GM19099 (cell line): ENCODE results near the gene TMEM134.

Source experiments
- POLR2A ChIP-seq: IDR thresholded peaks from 3 replicates; pipeline ENCODE4 v1.6.1; 2011; ENCODE audit warnings: low read depth; ENCODE audit not compliant: insufficient read length; ENCODE audit errors: extremely low read depth

Gene TMEM134

DNA sequence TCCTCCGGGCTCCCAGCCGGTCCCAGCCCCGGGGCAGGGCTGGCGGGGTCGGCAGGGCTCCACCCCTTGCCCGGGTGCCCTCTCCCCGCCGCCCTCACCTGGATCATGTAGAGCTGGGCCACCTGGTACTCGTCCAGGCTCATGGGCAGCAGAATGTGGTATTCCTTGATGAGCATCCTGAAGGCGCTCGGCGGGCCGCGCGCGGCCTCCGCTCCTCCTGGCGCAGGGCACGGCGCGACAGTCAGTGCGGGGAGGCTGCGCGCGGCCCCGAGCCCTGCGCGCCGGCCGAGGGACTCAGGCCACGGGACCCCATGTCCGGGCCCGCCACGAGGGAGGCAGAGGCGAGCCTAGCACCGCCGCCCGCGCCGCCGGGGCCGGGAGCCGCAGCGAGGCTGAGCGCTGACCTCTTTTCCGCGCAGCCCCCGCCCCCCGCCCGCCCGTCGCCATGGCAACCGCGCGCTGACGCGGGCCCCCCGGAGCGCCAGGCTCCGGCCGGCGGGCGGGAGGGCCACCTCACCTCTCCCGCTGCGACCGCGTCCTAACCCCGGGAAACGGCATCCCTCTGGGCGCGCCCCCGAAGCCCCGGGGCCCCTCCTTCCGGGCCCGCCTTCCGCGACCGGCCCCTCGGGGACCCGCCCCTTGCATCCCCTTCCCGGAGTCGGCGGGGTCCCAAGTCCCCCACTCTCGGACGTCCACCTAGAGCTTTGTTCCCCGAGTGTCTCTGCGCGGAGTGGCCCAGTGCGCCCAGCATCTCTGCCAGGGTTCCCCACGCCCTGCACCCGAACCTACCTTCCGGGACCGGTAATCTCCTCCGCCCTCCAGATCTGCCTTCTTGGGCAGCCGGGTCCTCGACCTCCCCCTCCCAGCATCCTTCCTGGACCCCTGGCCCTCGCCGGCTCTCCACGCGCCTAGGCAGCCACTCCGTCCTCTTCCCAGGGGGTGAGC, 35.2 kb upstream of the TMEM134 start:
- TF ChIP-seq POLR2A, result no peak

DNA sequence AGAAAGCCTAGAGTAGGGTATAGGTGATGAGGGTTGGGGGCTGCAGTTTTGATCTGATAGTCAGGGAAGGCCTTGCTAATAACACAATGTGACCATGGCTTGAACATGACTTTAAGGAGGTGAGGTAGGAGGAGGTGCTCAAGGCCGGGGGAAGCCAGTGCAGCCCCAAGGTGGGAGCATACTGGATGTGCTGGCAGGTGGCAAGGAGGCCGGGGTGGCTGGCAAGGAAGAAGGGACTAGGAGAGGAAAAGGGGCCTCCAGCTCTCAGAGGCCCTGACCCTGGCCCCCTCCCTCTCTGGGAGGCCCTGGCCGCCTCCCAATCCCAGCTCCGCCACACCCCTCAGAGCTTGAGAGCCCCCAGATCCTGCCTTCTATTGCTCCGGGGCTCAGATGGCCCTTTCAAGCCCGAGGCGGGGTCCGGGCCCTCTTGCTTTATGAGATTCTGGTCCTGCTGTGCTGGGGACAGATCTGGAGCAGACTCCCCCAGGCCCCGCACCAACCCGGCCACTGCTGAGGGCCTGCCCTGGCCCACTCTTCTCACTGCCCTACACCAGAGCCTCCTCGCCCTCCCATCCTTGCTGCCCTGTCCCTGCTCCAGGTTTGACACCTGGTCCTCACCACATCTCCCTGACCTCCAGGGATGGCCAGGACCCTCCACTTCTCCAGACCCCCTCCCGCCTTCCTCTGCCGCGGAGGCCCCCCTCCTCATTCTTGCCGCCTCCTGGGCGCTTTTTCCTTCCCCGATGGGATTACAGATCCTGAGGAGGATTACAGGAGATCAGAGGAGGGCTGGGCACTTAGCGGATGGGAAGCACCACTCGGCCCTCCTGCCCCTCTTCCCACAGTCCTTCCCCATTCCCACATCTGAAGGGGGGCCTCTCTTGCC, 34.3 kb upstream of the TMEM134 start:
- no peak for TF ChIP-seq POLR2A

DNA sequence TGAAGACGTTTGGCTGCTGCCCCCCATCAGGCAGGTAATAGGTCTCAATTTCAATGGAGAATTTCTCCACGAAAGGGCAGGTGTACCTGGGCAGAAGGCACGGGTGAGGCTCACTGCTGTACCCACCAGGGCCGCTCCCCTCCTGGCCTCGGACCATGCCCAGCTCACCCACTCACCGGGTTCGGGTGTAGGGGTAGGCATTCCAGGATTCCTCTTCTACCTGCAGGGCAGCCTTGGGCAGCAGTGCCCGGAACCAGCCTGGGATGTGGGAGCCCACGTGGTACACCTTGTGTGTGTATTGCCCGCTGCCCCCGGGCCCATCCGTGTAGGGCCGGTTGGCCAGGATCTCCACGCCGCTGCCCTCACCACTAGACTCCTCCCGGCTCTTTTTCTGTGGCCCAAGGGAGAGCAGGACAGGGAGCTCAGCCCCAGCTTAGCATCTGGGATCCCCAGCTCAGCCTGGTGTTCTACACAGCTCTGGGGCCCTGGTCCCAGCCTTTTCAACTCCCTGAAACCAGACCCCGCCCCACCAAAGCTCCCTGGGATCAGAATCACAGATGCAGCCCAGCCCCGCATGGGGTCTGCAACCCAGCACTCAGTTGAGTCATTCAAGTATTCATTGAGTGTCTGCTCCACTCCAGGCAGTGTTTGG, 33.4 kb upstream of the TMEM134 start:
- no peak for TF ChIP-seq POLR2A

DNA sequence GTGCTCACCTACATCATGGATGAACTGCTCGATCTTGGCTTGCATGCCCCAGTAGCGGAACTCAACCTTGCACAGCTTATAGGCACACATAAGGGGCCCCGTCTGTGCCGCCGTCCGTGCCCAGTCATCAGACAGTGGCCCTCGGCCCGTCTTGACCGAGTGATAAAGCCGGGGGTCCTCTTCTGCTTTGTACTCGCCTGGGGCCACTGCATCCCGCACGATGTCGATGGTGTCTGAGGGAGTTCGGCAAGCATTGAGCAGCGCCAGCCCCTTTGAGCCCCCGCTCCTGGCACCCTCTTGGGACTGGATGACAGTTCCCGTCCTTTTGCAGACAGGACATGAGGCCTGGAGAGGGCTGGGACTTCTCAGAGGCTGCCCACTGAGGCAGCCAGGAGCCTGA, 32.8 kb upstream of the TMEM134 start:
- no peak for TF ChIP-seq POLR2A

DNA sequence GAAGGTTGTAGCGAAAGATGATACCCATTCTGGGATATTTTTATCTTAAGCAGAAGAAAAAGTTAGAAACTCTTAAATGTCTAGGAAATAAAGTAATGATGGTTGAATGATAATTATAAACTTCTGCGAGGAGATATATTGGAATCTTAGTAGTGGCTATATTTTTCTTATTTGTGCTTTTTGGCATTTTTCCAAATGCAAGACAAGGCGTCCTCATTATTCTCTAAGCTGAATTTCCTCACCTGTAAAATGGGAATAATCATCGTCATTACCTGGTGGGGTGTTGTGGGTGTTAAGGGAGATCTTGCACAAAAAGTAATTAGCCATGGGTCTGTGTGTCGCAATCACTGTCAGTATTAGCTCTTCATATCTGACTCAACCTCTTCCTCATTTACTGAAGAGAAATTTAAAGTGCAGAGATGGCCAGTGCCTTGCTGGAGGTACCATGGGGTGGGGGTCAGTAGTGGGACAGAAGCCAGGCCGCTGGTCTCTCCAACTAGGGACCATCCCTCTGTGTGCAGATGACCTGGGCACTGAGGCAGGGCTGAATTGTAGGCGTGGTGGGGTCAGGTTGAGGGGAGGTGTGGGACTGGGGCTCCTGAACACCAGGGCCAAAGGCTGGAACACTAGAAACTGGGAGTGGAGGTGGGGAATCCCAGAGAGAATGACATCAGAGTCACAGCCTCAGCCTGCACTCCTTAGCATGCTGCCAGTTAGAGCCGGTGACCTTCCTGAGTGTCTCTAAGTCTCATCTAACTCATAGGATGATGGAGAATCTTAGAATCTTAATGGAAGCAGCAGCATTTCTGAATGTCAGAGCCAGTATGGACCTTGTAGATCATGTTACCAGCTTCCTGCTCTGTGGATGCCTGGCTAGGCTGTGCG, 32.0 kb upstream of the TMEM134 start:
- TF ChIP-seq POLR2A, result no peak

DNA sequence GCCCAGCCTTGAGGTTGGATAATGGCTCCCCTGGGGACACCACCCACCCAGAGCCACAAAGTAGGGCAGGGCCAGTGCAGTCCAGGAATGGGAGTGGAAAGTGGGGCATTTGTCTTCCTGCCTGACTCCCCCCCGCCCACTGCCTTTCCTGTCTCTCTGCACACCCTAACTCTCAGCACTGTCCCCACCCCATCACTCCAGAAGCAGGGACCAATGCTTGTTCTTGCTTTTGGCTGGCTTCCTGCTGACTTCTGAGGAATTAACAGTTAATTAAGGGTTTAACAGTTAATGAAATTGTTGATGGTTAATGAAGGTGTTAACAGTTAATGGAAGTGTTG, 31.4 kb upstream of the TMEM134 start:
- no peak for TF ChIP-seq POLR2A

DNA sequence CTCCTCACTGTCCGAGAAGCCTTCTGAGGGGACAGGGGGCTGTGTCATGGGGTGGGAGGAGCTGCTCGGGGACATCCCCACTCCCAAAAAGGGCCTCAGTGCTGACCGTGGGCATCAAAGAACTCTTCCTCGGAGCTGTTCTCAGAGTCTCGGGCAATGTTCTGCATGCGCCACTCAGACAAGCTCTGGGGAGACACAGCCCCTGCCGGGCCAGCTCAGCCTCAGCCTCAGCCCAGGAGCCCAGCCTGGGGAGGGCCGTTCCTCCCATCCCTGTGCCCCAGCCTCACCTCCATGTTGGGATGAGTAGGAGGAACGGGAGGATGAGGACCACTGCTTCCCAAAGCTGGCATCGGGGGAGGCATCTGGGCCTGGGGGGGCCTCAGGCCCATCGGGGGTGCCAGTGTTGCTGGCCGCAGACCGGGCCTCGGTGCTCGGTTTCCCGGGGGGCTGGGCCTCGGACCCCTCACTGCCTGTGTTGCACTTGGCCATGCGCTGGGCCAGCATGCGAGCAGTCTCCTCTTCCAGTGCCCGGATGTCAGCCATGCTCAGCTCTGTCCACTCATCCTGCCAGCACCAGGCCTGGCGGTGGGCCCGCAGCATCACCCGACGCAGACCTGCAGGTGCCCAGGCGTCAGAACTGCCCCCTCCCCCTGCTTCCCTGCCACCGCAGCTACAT, 30.9 kb upstream of the TMEM134 start:
- TF ChIP-seq POLR2A, result no peak

DNA sequence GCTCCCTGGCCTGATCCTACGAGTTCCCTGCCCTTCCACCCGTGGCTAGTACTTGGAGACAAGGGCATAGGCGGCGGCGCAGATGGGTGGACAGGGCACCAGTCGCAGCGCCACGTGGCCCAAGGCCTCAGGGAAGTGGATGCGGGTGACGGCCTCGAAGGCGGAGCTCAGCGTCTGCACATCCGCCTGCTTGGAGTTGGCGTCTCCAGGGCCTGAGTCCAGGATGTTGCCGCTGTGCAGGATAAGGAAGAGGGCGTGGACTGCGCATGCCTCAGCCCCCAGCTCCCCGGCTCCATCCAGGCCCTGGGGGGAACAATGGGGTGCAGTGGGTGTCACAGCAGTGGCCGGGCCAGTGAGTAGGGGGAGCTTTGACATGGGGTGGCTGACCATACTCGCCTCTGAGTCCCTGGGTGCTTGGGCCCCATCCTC, 29.5 kb upstream of the TMEM134 start:
- TF ChIP-seq POLR2A, result no peak

DNA sequence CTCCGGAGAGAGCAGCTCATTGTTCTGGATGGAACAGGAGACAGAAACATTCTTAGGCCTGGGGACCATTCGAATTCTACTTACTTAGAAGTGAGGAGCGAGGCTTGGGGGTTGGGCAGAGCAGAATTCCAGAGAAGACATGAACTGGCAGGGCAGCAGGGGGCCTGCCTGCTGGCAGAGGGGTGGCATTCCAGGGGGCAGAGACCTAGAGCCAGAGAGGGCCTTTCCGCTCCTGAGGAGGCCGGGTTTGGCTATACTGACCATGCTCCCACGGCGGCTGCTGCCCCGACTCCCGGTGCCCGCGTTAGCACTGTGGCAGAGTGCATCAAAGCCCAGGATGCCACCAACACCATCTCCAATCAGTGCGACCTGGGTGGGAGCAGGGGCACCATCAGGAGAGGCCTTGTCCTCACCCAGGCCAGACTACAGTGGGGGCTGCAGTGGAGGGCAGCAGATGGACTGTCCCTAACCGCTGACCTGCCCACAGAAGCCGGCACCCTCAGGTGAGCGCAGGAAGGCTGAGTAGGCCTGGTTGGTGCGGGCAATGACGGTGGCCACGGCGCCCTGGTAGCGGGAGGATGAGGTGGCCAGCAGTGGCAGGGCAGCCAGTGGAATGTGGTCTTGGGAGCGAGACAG, 28.7 kb upstream of the TMEM134 start:
- TF ChIP-seq POLR2A, result no peak

DNA sequence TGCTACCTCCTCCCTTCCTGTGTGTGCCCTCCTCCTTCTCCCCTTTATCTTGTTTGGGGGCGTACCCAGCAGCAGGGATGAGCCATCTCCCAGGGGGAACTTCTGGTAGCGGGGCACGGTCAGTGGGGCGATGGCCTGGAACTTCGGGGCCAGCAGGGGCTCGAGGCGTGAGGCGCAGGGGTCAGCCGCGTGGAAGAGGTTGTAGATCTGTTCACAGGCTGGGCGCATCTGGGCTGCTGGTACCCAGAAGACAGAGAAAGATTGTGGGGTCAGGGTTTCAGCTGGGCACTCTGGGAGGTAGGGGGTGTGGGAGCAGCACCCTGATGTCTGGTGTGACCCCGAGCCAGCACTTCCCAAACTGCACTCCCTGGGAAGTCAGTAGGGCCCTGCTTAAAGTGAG, 27.1 kb upstream of the TMEM134 start:
- TF ChIP-seq POLR2A, result no peak

DNA sequence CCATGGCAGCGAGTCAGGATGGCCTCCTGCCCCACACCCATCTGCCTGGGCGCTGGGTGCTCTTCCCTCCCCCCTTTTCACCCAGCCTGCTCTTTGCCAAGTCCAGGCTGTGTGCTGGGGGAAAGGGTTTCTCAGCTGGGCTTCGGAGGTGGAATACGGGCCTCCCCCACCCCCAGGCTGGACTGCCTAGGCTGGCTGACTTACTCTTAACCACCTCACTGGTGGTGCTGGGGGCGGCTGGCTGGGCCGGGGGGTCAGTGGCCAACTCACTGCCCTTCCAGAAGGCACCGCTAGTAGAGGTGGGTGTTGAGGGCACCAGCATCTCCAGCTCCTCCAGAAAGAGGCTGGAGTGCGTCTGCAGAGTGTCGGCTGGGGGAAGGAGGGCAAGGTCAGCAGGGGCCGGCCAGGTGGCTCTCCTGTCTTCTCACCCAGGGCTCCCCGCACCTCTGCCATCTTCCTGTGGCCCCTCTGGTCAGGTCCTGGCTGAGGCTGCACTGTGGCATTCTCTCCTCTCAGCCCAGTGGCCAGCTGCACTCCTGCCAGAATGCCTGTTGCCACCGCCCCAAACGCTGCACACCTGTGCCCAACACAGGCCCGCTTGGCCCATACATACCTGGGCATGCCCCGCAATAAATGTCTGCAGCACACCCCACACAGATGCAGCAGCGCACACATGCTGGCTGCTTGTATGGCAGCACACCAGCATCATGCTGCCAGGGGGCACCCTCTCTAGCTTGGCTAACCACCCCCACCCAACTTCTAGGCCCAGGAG, 26.4 kb upstream of the TMEM134 start:
- TF ChIP-seq POLR2A, result no peak

DNA sequence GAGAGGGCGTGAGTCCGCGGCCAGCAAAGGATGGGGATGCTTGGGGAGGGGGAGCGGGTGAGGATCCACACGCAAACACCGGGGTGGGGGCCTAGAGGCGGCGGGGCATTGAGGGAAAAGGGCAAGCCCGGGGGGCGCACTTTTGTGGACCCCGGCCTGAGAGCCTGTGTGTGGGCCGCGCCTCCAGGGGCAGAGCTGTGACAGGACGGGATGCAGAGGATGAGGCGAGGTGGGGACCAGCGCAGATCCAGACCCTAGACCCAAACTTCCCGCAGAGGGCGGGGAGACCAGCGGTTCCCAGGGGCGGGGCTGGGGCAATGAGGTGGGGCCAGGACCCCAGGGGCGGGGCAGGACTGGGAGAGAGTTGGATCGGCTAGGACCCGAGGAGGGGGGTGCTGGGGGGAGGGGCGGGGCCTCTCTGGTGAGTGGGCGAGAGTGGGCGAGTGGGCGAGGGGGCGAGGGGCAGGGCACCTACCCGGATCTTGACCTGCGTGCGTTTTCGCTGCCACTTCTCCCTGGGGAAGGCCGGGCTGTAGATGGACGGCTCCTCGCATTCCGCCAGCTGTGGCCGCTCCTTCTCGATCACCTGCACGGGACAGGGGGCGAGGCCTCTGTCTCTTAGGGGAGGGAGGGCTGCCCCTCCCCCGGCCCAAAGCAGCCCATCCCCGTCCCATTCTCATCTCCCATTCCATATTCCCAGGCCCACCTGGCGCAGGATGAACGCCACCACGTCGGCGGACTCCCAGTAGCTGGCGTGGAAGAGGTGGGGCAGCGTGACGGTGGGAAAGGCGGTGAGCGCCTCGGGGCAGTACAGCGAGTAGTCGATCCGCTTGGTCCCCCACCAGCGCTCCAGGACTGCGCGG, 25.6 kb upstream of the TMEM134 start:
- no peak for TF ChIP-seq POLR2A
